Effector memory CD4-positive, alpha-beta T cell (primary cell): Measurements from ENCODE around the gene TEX54.

Source experiments
- DNase-seq, 3 donors: peaks; one replicate each; pipeline ENCODE4 v3.0.0-alpha.2; 2020
- H3K27ac ChIP-seq: 2 replicates; pipeline ENCODE4 v1.7.0; 2013; ENCODE audit warnings: mild to moderate bottlenecking, low read length, moderate library complexity; ENCODE audit not compliant: insufficient read depth, poor library complexity, severe bottlenecking
- H3K27me3 ChIP-seq: replicated peaks from 2 replicates; pipeline ENCODE4 v1.7.0; 2013; ENCODE audit warnings: mild to moderate bottlenecking, low read length; ENCODE audit not compliant: insufficient read depth, control insufficient read depth, poor library complexity, severe bottlenecking
- H3K36me3 ChIP-seq: 2 replicates; pipeline ENCODE4 v1.7.0; 2013; ENCODE audit warnings: mild to moderate bottlenecking, low read length, moderate library complexity; ENCODE audit not compliant: control insufficient read depth, insufficient read depth
- H3K4me1 ChIP-seq: 2 replicates; pipeline ENCODE4 v1.7.0; 2013; ENCODE audit warnings: low read length, mild to moderate bottlenecking; ENCODE audit not compliant: control insufficient read depth, insufficient read depth, poor library complexity, severe bottlenecking
- H3K4me3 ChIP-seq: 2 replicates; pipeline ENCODE4 v1.7.0; 2013; ENCODE audit warnings: low read length, low read depth, mild to moderate bottlenecking; ENCODE audit not compliant: insufficient read depth, poor library complexity, severe bottlenecking
- H3K9me3 ChIP-seq: 2 replicates; pipeline ENCODE4 v1.7.0; 2013; ENCODE audit warnings: mild to moderate bottlenecking, low read length, moderate library complexity; ENCODE audit not compliant: control insufficient read depth

Gene TEX54

GRCh38 chr11:62855571-62856332 lies 23.1 kb upstream of the TEX54 start:
- Histone ChIP-seq H3K4me1 (peaks cover 35% of the 10 kb centered on the region), H3K36me3 (peaks cover 32% of the 10 kb centered on the region), H3K9me3 (no peaks in the 10 kb centered on the region), H3K27me3 (no peaks in the 10 kb centered on the region), H3K27ac (peak overlapping the region; percentile 80), H3K4me3 (peak overlapping the region; percentile 74)
- peak; percentile 96 to 98 (median 96) for DNase-seq

GRCh38 chr11:62854825-62855570 lies 22.4 kb upstream of the TEX54 start:
- Histone ChIP-seq H3K4me1 (peaks cover 35% of the 10 kb centered on the region), H3K4me3 (peak overlapping the region; percentile 74), H3K27me3 (no peaks in the 10 kb centered on the region), H3K27ac (peak overlapping the region; percentile 80), H3K9me3 (no peaks in the 10 kb centered on the region), H3K36me3 (peaks cover 32% of the 10 kb centered on the region)
- DNase-seq: no peak

- Histone ChIP-seq H3K4me3 (peak overlapping the region; percentile 74), H3K4me1 (peaks cover 35% of the 10 kb centered on the region), H3K9me3 (no peaks in the 10 kb centered on the region), H3K27me3 (no peaks in the 10 kb centered on the region), H3K27ac (peak overlapping the region; percentile 80), H3K36me3 (peaks cover 32% of the 10 kb centered on the region)
- no peak for DNase-seq
Measured at GRCh38 chr11:62854013-62854824, 21.6 kb upstream of the TEX54 start.

DNA sequence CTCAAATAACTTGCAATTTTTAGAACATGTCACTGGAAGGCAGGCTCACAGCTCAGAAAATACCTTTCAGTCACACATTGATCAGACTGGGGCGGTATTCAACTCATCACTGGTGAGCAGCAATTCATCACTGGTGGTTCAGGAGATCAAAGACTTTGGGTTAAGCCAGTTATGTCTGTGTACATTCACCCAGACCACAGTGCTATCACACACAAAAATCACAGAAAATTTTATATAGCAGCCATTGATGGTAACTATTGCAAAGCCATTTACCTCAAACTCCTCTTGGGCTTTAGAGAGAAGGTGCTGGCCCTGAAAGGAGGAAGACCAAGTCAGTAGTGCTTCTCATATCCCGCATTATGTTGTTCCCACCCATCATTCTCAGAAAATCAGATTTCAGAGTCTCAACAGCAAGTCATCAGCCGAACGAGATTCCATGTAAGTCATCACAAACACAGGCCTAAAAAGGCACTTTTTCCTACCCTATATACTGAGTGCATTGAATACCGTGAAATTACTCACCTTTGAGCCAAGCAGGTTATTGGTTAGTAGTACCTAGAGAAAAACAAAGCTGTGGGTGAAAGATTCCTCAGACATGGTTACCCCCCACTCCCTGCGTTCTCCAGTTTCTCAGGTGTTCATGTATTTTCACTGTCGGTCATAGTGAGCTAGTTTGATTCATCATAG lies 20.8 kb upstream of the TEX54 start:
- H3K27me3 ChIP-seq: no peaks in the 10 kb centered on the region
- peak overlapping the region; percentile 80 for H3K27ac ChIP-seq
- H3K9me3 ChIP-seq: no peaks in the 10 kb centered on the region
- peaks cover 35% of the 10 kb centered on the region for H3K4me1 ChIP-seq
- peaks cover 32% of the 10 kb centered on the region for H3K36me3 ChIP-seq
- DNase-seq: no peak
- peak overlapping the region; percentile 74 for H3K4me3 ChIP-seq

DNA sequence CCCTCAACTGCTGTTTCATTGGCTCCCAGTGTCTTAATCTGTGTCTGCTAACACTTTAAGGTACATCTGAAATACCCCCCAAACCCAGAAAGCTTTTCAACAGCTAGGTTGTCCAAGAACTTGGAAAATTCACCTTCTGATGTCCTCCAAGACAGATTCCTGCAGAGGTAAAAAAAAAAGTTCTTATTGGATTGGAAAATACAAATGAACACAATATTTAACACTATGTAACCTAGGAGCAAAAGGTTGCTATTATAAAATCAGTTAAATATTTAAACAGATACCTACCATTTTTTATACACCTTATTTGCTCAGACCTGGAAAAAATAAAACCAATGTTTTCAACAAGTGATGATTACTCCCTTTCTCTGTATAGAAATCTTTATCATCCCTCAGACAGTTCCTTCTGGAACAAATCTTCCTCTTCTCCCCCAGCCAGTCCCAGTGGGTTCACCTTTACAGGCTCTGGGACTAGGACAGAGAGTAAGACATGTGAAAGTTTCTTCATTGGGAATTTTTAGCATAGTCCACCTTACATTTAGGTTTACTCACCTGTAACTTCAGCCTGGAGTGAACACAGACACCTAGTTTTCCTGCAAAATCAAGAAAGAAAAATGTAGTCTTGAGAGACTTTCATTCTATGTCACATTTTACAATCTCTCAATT lies 20.0 kb upstream of the TEX54 start:
- no peak overlapping the region for H3K4me3 ChIP-seq
- DNase-seq: no peak
- no peak overlapping the region for H3K27ac ChIP-seq
- H3K4me1 ChIP-seq: peaks cover 35% of the 10 kb centered on the region
- peaks cover 32% of the 10 kb centered on the region for H3K36me3 ChIP-seq
- H3K9me3 ChIP-seq: no peaks in the 10 kb centered on the region
- H3K27me3 ChIP-seq: no peaks in the 10 kb centered on the region

DNA sequence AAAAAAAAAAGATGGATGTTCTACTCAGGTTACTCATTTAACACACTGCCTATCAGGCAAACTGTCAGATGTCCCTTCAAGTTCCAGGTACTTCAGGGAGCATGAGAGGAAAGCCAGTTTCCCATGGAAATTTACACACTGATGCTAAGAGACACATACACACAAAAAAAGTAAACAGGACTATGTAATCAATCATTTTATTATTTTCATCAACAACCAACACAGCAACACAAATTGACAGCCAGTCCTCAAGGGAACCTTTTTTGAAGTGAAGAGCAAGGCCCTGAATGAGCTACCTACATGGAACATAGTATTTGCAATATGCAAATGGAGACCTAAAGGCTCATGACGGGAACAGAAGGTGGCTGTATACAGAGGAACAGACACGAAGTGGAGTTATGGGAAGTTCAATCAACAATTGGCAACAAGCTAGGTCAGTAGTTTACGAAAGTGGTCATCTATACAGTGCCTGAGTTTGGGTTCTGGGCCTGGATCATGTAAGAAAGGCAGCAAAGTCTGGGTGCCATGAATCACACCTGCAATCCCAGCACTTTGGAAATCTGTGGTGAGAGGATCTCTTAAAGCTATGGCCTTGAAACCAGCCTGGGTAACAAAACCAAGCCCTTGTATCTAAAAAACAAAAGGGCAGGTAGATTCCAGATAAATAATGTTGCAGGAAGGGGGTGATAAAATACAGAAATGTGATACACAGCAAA lies 19.3 kb upstream of the TEX54 start:
- Histone ChIP-seq H3K27ac (peak overlapping the region; percentile 14), H3K36me3 (peaks cover 32% of the 10 kb centered on the region), H3K4me3 (no peak overlapping the region), H3K27me3 (no peaks in the 10 kb centered on the region), H3K9me3 (no peaks in the 10 kb centered on the region), H3K4me1 (peaks cover 35% of the 10 kb centered on the region)
- no peak for DNase-seq

- Histone ChIP-seq H3K4me3 (no peak overlapping the region), H3K27me3 (no peaks in the 10 kb centered on the region), H3K27ac (peak overlapping the region; percentile 14), H3K4me1 (peaks cover 28% of the 10 kb centered on the region), H3K9me3 (no peaks in the 10 kb centered on the region), H3K36me3 (peaks cover 32% of the 10 kb centered on the region)
- DNase-seq: no peak
Measured at GRCh38 chr11:62850911-62851806, 18.5 kb upstream of the TEX54 start.

DNA sequence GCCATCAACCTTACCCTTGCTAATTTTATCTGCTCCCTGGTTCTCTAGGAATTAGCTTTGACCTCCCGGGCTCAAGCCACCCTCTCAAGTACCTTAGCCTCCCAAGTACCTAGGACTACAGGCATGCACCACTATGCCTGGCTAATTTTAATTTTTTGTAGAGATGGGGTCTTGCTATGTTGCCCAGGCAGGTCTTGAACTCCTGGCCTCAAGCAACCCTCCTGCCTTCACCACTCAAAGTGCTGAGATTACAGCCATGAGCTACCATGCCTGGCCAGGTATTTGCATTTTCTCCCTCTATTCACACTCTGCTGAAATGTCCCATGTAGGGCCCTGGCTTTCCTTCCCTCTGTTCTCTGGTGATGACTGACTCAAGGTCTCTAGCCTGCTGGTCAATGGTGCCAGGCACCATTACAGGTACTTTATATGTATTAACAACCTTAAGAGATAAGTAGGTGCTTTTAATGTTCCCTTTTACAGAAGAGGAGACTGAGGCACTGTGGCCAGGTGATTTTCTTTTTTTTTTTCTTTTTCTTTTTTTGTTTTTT lies 15.2 kb upstream of the TEX54 start:
- Histone ChIP-seq H3K27me3 (no peaks in the 10 kb centered on the region), H3K4me1 (peaks cover 8% of the 10 kb centered on the region), H3K4me3 (no peak overlapping the region), H3K9me3 (no peaks in the 10 kb centered on the region), H3K36me3 (peaks cover 14% of the 10 kb centered on the region), H3K27ac (no peak overlapping the region)
- no peak for DNase-seq
